HG02588 (cell line): ENCODE measurements around the gene RGS6.

ENCODE experiments used
- ATAC-seq: cut with Tn5 transposase; IDR thresholded peaks from one replicate; pipeline ENCODE4 v1.9.1; 2021; ENCODE audit warnings: mild to moderate bottlenecking, moderate library complexity; ENCODE audit not compliant: unreplicated experiment

Gene RGS6

DNA sequence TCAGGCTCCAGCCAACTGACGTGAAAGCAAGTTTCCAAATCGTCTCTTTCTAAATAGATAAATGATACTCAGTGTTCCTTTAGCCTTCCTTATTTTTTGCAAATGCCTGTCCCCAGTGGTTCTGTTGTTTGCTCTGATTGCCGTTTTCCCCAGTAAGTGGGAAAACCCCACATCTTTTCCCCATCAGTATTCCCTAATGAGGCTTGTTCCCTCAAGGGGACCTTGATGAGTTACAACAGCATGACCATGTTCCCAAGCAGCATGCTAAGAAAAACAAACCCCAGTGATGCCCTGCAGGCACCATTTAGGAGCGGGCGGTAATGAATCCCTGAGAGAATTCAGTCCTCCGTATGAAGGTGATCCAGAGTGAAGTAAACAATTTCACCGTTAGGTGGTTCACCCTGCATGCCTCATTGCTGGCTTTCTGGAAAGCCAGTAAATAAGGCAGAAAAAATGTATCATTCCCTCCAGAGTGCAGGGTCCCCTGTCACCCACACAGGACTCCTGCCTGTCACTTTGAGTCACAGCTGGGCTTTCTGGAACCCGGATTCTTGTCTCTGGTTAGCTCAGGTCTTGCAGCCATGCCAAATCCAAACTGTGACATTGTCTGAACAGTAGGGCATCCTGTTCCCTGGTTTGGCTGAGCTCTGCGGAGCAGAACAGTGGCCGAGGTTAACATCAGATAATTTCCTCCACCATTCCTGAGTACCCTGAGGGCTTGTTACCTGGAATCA lies 222.6 kb downstream of the RGS6 start:
- no peak for ATAC-seq

DNA sequence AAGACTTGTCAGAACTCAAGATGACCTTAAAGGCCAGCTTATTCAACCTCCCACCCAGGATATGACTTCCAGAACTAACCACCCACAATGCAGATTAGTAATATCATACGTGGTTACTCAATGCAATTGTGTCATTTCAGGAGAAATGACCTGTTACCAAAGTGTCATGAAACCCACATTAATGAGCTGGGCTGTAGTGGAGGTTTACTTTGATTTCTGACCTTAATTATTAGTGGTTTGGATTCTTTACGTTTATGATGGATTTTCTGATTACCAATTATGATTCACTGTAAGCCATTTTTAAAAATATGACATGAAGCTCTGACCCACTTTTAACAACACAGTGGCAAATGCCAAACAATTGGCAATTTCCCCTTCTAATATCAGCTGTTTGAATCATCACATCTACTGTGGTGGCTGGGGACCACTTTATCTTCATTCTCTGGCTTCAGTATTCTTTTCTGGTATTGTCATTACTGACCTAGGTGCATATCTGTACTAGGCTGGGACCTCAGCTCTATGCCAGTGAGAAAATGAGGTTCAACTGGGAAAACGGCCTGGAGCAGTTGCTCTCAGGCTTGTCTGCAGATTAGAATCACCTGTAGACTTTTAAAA lies 223.3 kb downstream of the RGS6 start:
- ATAC-seq: no peak

DNA sequence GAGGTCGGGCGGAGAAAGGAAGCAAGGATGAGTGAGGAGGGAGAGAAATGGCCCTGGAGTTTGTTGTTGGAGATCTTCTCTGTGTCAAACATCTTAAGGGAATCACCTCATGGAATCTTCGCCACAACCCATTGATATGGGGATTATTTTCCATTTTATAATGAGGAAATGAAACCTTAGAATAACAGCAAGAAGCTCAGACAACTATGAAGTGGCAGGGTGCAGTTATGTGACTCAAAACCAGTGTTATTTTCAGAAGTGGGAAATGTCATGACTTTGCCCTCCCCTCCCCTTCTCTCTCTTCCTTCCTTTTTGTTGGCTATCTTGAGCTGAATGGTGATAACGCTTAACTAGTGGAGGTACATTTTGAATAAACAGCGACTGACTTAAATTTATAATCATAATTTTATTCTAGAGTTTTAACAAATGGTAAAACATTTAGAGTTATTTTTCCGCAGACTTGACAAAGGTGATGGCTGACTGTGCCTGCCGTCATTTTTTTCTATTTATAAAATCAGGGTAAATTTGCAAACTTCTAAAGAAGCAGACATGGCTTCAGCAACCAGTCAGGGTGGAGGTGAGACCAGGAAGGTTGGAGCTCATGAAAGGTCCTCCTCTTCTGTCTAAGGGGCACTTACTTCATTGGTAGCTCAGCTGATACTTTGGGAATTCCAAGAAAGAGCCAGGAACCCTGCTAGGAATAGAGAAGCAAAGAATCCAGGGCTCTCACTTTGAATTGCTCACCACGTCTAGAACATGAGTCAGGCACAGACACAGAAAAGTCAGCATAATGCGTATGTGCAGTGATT lies 232.4 kb downstream of the RGS6 start:
- no peak for ATAC-seq

DNA sequence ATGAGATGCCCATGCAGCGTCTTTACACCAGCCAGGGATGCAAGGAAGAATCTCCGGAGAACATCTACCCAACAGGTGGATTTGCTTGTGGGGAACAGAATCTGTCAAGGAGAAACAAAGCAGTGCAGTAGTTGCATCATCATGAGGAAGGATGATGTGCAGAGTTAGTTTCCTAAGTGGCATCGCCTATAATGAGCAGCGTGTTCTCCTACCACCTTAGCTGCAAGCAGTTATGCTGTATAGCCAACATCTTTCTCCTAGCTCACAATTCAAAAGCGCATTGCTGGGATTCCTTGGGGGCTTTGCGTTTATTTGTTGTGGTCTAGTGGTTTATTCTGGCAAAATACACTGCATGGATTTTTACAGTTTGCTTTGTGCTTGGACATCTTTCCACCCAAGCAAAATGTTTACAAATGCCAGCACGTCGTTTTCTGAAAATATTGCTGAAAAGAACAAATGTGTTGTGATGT lies 233.0 kb downstream of the RGS6 start:
- ATAC-seq: no peak

DNA sequence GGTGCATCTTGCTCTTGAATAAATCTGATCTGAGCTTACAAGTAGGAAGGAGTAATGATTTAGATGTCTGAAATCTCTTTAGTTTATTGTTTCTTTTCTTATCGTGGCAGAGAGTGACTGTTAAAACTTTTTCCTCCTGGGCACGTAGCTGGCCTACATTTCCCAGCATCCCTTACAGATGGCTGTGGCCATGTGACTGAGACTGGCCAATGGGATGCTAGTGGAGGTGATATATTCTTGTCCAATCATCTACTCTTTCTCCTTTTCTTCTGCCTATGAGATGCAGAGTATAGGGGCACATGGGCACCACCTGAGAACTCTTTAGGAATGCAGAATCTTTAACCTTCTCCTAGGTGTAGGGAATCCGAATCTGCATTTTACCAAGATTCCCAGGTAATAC lies 237.3 kb downstream of the RGS6 start:
- no peak for ATAC-seq

DNA sequence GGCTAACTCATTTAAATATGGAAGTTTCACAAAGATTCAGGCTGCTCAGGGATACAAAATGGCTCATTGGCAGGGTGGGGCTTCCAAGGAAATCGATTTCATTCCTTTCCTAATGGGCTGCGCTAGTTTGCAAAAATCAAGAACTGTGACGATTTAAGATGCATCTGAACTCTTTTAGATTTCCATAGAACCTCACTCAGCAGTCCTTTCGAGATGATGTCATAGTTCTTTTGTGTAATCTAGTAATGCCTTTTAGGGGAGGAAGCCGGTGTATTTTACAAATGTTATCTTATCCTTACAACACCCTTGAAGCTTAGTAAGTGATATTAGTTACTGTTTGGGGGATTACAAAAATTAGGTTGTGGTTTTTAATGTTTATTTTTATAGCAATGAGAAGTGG lies 239.8 kb downstream of the RGS6 start:
- ATAC-seq: no peak

DNA sequence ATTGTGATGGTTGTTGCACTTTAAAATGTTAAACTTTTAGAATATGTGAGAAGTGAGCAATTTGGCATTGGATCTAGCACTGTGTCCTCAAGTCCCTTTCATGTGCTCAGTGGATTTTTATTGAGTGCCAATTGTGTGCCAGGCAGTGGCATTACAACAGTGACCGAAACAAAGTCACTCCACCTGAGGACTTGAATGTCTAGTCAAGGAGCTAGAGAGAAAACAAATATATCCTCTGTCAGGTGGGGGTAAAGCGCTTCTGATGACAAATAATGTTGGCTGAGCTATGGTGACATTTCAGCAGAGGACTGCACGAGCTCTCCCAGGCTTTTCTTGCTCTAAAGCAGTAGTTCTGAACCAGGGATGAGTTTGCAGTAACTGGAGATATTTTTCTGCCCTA lies 240.4 kb downstream of the RGS6 start:
- ATAC-seq: no peak

DNA sequence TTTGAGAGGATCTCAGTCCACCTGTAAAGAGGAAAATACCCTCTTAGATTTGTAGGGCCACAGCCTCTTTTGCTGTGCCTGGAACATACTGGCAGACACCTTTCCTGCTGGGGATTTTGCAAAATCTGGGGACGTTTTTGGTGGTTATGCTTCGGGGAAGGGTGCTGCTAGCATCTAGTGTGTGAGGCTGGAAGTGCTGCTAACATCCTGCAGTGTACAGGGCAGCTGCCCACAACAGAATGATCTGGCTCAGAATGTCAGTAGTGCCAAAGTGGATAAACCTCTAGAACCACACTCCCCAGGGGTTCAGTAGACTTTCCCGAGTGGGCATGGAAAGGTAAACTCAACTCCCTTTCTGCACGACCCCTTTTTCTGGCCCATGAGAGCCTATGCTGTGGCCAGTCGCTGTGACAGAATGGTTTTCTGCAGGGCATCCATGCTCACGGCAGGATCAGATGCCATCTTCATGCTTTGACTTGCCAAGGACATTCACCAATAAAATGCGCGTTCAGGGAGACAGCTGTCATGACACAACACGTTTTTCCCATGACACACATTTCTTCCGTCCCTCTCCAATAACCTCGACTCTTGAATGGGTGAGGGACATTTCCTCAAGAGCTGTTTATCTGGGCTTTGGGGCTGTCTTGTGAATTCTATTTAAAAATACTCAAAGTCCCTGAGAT lies 240.9 kb downstream of the RGS6 start:
- ATAC-seq: no peak

DNA sequence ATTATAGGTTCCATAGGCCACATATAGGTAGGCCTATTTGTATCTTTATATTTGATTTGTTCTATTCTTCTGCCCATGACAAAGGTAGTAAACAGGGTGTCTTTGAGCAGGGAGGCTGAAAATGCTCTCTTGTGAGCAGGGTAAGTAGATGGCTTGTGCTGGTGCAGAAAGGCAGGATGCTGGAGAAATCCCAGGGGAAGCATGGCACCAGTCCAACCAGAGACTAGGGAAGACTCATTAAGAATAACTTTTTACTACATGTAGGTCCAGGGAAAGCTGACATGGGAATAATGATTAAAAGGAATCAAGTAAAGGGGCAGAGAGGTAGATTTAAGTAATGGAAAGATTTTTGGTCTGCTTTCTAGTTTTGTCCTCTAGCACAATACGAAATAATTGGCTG lies 245.0 kb downstream of the RGS6 start:
- no peak for ATAC-seq

DNA sequence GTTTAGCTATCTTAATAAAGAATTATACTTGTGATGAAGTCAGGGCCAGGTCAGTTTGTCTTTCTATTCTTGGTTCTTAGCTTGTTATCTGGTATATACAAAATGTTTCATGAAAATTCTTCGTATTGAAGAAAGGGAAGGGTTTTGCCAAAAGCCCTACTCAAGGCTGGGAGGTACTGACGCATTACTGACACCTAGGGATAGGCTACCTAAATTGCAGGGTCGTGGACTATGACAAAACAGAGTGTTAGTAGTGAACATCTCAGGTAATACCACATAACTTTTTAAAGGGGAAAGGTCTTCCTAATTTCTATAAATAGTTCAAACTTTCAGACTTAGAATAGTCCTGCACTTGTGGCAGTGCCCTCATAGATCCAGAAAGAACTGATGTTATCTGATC lies 246.3 kb downstream of the RGS6 start:
- ATAC-seq: no peak

DNA sequence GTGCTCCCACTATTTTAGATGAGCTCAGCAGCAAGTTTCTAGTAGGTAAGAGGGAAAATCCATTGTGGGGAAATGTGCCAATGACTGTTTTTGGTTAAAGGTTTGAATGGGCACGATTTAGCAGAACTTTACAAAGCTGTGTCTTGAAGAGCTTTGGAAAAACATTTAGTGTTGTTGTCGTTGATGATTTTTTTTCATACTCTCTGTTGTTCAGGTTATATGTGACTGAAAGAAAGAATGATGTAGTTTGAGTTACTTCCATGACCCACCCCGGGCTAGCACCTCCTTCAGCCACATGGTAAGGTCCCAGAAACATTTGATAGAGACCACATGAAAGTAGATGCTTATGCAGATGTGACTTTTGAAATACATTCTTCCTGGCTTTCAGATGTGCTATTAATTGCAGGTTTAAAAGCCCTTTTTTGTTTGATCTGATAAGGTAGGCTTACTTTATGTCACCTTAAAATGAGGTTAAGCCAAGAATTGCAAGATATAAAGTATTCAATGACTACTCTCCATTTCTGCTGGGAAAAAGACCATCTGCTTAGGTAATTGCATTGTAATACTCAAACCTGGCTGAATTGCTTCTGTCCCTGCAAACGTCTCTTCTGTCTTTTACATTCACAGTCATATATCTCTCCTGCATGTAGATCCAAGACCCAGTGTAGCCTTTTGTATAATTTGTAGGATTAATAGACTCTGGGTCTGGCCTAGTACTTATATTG lies 250.6 kb downstream of the RGS6 start:
- no peak for ATAC-seq

DNA sequence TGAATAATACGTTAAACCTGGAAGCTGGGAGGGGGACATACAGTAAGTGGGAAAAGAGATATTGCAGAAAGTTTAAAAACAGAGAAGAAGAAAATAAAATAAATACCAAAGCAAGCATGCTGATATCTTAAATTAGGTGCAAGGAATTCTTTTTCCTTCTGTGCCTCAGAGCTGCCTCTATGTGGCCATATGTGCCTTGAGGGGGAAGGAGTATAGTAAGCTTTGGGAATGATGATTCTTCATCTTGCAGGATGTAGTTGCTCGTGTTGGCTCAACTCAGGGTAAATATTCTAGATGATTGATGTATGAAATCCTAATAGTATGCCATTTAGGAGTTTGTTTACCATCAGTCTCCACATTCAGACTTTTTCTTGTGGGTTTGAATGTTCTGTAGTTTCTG lies 251.4 kb downstream of the RGS6 start:
- no peak for ATAC-seq

DNA sequence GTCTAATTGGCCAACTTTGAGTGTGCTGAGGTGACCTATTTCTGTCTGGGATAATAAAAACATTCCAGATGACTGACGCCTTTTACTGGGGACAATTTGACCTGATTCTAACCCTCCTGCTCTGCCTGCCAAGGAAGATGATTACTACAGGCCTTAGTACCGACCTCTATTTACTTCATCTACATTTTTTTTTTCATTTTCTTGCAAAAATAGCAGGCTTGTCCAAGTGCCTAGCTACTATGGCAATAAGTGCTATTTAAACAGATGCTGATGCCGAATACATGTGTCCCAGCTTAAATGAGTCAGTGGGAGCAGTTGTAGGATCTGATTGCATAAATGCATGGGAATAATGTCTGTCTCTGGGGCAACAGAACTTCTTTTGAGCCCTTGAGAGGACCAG lies 254.3 kb downstream of the RGS6 start:
- ATAC-seq: no peak

DNA sequence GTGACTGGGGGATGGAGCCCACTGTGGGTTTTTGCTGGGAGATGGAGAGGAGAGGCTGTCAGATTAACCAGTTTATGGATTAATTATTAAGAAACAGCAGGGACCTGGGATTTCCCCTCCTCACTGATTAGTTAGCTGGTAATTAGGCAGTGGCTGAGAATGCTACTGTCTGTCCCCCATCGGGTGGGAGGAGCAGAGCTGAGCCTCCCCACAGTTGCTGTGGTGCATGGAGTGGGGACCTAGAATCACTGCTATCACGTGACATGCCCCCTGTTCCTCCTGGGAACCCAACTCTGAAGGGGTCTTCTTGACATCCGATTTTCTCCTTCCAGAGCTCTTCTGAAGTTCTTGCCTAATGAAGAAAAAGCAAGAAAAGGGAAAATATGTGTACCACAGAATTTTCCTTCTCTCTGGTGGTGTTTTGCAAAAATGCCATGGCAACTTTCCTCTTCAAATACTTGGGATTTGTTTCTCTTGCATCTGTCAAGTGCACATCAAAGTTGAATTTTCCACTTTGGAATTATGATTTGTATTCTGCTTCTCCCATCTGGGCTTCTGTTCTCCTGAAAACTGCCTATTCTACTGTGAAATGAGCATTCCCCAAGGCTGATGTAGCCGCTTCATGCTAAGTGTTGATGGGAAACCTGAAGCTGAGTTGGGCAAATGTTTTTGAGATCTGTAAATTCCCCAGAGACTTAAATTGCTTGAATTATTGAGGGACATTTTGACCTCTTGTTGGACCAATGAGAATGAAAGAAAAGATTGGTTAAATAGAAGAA lies 264.2 kb downstream of the RGS6 start:
- ATAC-seq: no peak

DNA sequence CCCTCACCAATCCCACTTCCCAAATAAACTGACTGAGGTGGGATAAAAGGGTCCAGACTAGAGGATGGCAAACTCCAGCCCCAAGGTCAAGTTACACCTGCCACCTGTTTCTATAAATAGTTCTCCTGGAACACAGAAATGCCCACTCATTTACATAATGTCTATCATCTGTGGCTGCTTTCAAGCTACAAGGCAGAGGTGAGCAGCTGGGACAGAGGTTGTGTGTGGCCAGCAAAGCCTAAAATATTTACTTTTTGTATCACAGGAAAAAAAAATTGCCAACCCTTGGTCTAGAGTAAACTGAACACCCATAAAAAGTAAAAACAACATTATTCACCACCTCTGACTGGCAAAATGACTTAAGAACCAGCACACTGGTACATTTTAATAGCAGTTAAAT lies 269.4 kb downstream of the RGS6 start:
- no peak for ATAC-seq

DNA sequence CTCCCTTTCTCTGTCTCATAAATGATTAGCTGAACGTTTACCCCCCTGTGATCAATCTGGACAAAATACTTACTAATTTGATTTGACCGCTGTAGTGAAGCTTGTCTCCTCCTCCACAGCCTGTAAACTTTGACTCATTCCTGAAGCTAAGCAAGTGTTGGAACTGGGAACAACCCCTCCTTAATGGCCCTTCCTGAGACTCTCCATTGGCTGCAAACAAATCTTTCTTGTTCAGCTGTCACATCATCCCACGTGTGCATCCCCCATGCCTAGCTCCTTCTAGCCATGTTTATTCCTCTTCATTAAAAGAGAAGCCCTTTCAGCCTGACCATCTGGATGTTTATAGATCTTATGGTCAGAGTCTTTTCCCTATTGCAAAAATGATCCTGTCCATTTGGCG lies 281.2 kb downstream of the RGS6 start:
- ATAC-seq: no peak

DNA sequence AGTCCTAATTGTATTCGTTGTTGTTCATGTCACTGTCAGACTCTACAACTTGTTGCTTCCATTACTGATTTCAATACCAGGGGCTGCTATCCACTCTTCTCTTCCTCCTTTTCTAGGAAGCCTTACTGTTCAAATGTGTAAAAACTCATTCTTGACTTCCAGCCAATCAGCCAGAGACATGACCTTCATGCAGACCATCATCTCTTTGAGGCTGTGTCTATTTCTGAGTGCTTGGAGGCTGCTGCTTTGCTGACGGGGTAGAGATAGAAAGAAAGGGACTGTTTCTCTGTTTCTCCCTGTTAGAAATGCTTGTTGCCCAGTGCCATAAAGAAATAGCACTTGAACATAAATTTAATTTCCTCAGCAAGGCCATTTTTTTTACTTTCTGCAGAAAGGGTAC lies 282.9 kb downstream of the RGS6 start:
- no peak for ATAC-seq

DNA sequence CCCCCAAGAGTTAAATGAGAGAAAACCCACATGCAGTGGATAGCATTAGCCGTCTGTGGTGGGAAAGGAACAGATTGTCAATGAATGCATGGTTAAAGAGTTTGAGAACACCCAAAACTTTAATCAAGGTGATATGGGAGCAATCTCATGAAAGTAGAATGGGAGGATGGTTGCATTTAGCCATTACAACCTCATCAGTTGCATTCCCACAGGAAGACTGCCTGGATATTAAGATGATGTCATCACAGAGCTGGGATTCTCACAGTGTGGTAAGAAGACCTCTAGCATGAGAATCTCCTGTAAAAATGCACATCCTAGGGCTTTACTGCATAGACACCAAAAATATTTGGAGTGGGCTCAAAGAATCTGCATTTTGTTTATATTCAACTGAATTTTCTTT lies 284.9 kb downstream of the RGS6 start:
- ATAC-seq: no peak

DNA sequence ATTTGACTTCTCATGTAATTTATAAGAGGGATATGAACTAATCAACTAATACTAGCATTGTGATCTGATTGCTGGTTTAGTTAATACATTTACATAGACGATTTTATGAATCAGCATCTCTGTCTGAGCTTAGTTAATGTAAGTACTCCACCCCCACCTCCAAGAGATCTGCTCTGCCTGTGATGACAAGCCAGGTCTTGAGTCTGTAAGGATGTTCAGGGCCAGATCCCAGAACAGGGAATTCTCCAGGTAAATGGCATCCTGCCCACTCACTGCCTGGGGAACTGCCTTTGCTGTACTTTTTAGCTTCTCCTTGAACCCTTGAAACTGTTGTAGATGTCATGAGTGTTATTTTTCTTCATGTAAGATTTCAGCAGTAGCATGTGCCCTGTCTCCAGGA lies 289.8 kb downstream of the RGS6 start:
- ATAC-seq: no peak

DNA sequence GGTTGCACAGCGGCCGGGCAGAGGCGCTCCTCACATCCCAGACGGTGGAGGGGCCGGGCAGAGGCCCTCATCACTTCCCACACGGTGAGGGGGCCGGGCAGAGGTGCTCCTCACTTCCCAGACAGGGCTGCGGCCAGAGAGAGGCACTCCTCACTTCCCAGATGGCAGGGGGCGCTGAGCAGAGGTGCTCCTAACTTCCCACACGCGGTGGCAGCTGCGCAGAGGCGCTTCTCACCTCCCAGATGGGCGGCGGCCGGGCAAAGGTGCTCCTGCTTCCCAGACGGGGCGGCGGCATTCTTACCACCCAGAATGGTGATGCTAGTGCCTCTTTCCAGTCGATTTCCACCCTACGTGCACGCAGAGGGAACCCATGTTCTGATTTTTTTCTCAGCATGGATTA lies 304.4 kb downstream of the RGS6 start:
- ATAC-seq: no peak
